ENCODE data around the gene MAMDC2.
"Not testable (repeated sequence)": the region's sequence is repeated elsewhere in the genome, so short reads cannot be mapped to it uniquely, and the experiment has no call there.

The MAMDC2 gene

DNA sequence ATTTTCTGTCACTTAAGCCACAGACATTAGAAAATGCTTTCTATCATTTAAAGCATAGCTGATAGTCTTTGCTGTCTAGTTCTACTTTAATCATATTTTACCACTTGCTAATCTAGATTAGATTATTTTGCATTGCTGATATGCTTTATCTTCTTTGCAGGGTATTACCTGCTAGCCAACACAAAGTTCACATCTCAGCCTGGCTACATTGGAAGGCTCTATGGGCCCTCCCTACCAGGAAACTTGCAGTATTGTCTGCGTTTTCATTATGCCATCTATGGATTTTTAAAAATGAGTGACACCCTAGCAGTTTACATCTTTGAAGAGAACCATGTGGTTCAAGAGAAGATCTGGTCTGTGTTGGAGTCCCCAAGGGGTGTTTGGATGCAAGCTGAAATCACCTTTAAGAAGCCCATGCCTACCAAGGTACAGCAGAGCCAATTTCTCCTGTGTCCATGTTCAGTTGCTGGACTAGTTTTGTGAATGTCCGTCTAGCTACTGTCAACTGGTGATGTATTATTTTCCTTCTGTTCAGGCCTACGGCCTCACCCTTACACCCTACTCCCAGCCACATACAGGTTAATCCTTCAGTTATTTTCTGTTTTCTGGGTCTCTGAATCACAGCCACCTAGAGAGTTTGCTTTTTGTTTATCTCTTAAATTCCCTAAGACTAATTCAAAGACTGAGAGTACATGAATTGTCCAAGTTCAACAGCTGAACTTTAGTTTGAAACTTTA, 99.9 kb downstream of the MAMDC2 start:
- DNase-seq = no peak

DNA sequence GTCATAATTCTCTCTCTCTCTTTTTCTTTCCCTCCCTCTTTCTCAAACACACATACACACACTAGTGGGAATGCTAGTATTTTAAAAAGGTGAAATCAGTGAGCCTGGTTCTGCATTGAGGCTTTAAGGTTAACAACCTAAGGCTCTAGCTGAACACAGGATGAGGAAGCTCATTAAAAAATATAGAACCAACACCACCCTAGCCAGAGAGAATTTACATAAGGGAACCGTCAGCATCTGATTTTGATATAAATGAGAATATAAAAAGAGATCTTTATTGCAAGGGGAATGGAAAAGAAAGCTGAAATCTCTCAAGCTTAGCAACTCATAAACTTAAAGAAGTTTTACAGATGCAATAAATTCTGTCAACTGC, 100.5 kb downstream of the MAMDC2 start:
- DNase-seq = no peak

DNA sequence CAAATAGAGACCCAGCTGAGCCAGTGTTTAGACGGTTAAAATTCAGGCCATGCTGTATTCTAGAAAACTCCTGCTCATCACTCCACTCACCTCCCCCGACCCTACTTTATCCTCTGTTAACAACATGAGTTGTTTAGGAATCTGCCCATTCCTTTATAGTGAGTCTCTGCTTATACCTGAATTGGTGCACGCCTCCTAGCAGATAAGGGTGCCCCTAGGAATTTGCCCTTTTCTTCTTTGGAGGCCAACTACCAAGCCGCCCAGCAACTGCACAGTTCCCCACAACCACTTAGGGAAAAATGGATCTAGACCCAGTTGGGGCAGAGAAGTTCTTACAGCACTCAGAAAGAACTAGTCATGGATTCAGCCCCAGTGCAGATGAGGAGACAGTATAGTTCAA, 102.3 kb downstream of the MAMDC2 start:
- DNase-seq = no peak

DNA sequence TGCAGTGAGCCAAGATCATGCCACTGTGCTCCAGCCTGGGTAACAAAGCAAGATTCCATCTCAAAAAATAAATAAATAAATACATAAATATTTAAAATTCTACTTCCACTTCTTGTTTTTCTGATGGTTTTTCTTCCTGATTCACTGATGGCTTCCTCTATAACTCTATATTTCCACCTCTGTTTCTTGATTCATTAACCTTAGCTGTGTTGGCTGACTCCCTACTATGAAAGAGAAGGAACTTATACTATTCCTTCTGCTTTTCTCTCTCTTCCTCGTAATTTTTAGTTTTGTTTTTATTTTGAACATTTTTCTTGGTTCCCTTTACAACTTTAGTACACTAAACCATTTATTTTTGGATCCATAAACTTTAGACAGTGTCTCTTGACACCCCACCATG, 103.5 kb downstream of the MAMDC2 start:
- peak in 2 of 3 donors; percentile 21 to 26 for DNase-seq

DNA sequence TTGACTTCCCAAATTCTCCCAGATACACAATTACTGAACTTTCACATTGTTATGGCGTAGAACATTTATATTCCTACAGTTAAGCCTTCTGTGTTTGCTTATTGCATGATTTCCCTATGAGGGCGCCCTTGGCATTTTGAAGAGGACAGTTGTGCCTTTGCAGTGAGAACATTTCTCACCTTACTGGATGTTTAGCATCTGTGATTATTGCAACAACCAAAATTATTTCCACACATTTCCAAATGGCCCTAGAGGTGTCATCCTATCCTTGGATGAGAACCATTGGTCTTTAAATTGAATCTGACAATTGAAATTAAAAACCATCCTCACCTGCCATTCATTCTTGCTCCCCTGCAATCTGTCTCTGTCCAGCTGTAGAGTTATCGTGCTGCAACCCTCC, 104.0 kb downstream of the MAMDC2 start:
- DNase-seq = no peak

DNA sequence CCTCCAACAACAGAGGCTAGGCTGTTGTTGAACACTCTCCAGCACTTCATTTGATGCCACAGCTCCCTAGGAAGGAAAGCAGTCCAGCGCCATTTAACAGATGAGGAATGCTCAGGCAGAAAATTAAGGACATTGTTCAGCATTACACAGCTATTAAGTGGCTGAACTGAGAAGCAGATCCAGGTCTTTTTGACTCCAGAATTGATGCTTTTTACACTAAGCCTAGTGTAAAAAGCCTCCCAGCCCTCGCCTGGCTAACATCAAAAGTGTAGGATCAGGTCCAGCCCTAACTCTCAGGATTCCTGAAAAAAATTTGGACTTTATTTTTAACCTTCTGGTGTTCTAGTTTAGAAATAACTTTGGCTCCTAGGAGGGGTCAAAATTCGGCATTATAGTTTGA, 108.7 kb downstream of the MAMDC2 start:
- DNase-seq = no peak

DNA sequence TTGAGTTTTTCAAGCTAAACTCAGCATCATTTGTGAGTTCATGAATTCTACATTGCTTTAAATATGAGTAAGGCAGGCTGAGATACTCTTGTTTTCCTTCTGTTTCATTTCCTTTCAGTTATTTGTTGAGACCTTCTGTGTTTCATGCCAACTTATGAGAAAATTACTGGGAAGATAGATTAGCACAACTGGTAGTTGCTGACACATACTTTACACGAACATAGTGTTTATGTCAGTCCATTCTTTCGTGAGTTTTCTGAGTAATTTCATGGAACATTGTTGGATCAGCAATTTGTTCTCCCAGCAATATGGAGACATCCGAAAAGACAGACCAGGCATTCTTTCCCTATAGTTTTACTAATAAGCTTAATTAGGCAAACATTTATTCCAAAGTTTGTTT, 113.1 kb downstream of the MAMDC2 start:
- DNase-seq = no peak

DNA sequence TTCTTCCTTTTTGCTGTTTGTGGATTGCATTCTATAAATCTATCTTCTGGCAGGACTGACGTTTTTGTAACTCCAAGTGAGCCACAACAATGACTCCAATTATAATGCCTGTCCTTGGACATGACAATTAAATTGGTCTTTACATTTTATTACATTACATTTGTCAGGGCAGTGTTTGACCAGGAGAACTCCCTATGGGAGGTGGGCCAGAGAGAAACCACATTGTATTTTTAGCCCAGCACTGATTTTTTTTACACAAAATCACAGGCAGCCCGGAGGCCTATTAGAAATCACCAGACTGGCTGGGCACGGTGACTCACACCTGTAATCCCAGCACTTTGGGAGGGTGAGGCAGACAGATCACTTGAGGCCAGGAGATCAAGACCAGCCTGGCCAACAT, 116.0 kb downstream of the MAMDC2 start:
- no peak for DNase-seq

DNA sequence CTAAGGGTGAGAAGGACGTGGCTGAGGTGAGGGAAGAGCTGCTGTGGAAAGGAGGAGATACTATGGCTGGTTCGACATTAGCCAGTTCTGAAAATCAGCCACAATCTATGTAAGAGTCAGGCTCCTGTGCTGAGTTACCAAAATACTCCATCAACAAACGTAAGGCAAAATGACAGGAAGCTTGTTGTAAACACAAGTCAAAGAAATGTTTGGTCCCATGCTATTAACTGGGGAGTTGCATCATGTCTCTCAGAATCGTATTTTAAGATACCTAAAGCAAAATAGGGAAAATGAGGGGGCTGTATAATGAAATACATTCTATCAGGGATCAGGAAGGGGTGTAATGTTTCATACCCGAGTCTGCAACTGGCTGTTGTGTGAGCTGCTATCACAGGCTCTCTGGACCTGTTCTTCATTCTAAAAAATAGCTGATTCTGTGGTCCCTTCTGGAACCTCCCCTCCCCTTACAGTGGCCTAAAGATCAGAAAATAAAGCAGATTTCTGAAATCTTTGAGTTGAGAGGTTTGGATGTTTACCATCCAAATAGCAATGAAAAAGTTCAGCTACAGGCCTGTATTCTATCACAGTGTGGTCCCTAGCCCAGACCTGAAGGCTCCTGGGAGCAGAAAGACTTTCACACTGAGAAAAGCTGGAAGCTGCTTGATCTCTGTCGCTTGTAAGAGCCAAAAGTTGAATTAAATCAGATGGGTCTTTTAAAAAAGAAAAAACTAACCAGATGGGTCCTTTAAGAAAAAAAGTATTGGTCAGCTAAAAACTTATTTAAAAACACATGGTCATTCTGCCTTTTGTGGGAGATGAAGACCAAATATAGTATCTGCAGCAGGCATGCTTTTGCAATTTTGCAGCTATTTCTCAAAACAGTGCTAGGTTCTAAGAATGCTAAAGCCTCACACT, 117.3 kb downstream of the MAMDC2 start:
- no peak for DNase-seq

DNA sequence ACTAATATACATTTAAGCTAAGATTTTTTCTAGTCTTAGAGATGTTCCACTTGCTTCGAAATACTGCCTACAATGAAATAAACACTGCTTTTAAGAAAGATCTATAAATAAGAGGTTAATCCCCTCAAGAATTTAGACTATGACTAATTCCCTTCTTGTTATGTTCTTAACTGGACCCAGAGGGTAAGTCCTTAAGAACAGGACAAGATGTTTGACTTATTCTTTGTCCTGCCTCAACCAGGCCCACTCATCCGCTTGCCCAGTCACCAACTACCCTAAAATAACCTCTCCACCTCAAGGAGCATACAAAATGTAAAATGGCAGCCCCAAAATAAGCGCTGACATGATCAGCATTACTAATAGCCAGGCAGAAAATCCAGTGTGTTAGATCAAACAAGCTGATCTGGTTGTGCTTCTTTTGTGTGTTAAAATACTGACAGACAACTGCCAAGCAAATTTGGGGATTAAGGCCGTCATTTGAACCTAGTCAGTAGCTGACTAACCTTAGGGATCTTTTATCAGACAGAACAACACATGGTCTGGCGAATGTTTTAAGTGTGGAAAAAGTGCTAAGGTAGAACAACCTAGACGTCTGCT, 121.5 kb downstream of the MAMDC2 start:
- no peak for DNase-seq

DNA sequence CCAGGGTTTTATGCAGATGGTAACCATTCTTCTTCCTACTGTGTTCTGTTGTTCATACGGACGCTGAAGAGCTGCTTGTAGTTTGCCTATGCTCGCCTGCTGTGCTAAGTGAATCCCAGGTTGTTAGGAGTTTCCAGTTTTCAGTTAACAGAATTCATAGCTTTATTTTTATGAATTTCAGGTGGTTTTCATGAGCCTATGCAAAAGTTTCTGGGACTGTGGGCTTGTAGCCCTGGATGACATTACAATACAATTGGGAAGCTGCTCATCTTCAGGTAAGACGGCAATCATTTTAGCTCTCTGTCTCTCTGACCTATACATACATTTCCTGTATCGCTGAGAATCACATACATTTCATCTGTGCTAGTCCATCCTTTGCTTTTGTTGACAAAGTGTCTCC, 124.9 kb downstream of the MAMDC2 start:
- DNase-seq = no peak

DNA sequence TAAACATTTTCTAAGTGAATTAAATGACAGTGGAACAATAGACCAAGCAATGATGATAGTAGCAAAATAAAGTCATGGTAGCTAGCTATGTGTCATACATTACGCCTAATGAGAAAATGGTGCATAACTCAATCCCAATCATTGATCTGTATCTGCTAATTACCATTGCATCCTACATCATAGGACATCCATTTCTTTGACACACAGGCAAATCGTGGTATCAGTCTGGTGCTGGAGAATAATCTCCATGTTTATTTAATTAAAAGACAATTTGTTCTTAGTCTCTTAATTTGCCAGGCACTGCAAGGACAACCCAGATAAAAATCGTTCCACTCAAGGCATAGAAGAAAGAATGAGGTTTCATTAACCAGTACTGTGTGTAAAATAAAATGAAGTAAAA, 125.6 kb downstream of the MAMDC2 start:
- DNase-seq = no peak

DNA sequence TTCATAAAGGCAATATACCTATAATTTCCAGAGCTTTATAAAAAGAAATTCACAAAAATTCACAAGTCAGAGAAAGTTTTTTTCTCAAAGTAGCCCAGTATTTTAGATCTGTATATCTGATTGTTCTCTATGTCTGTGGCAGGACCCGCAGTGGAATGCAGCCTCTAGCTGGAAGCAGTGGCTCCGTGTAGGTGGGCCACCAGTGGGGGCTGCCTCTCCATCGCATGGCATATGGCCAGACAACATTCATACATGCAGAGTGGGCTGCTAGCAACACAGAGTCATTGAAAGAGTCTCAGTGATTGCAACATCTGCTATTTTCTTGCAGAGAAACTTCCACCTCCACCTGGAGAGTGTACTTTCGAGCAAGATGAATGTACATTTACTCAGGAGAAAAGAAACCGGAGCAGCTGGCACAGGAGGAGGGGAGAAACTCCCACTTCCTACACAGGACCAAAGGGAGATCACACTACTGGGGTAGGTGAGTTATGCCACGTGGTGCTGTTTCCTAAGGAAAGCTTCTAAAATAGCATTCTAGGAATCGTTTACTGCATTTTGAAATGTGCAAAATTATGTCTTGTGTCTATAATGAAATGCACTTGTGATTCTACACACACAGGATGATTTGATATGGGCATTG, 126.6 kb downstream of the MAMDC2 start:
- DNase-seq = no peak

DNA sequence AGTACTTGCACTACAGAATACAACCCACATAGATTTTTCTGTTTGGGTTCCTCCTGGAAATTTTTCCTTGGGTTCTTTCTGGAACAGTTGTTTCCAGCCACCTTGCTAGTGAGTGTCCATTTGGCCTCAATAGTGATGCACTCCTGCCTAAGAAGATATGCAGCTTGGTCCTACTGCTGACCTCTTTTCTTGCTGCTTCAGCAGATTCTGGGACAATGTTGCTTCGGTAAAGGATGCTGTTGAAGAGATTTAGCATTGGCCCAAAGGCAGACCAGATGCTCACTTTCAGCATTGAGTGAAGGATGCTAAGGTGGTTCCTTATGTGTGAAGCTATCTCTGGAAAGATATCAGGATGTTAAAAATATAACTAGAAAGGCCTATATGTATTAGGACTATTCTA, 128.9 kb downstream of the MAMDC2 start:
- no peak for DNase-seq

DNA sequence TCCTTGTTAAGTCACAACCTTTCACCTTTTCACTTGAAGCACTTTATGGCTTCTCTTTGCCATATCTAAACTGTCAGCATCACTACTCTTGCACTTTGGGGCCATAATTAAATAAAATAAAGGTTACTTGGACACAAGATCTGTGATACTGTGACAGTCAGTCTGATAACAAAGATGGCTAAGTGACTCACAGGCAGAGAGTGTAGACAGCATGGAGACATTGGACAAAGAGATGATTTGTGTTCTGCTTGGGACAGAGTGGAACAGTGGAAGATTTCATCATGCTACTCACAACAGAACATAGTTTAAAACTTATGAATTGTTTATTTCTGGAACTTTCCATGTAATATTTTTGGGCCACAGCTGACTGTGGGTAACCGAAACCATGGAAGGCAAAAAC, 133.5 kb downstream of the MAMDC2 start:
- no peak for DNase-seq

DNA sequence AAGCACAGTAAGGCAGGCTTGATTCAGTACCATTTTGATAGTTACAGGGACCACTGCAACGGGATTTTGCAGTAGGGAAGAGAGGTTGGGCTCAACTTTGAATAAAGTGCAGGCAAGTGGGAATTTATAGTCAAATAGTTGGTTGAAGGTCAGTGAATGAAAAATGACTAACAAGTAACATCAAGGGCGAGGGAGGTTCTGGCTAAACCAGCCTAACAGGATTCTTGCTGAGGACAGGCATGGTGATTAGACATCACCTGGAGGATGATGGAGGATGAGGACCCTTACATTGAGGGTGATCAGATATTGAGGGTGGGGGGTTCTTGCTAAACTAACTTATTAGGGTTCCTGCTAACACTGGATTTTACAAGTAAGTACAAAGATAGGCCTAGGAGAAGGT, 149.1 kb downstream of the MAMDC2 start:
- DNase-seq = no peak

DNA sequence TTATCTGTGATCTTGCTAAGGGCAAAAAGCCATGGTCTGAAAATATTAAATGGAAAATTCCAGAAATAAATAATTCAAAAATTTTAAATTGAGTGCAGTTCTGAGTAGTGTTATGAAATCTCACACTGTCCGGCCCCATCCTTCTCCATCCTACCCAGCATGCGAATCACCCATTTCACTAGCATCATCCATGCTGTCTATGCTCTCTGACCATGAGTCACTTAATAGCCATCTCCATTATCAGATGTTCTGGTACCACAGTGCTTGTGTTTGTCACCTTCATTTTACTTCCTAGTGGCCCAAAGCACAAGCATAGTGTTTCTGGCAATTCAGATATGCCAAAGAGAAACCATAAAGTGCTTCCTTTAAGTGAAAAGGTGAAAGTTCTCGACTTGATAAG, 151.8 kb downstream of the MAMDC2 start:
- DNase-seq = no peak

DNA sequence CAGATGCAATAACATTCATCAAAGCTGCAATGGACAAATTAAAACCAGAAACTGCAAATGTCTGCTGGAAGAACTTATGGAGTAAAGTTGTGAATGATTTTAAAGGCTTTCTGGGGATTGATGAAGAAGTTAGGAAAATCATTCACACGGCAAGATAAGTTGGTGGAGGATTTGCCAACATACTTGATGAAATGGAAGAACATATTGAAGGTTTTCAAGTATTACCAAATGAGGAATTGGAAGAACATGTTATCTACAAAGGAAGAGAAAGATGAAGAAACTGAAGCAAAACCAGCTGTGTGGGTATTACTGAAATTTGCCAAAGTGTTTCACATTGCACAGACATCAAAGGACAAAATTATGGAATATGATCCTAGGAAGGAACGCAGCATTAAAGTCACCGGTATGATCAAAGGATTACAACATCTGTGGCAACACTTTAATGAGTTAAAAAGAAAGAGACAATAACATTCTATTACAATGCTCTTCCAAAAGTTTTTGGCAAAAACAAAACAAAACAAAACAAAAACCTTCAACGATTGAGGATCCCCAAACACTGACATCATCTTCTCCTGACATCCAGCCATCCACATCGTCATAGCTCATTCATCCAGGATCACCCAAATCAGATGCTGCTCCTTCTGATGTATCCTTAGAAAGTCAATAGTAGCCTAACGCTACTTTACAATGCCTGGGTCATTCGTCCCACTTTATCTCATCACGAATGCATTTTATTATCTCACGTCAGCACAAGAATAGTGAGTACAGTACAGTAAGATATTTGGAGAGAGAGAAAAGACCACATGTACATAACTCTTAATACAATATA, 153.8 kb downstream of the MAMDC2 start:
- no peak for DNase-seq

DNA sequence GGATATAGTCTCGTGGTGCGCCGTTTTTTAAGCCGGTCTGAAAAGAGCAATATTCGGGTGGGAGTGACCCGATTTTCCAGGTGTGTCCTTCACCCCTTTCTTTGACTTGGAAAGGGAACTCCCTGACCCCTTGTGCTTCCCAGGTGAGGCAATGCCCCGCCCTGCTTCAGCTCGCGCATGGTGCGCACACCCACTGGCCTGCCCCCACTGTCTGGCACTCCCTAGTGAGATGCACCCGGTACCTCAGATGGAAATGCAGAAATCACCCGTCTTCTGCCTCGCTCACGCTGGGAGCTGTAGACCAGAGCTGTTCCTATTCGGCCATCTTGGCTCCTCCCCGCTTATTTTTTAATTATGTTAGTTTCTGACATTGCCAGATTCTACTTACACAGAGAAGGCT, 161.1 kb downstream of the MAMDC2 start:
- not testable (repeated sequence) for DNase-seq

DNA sequence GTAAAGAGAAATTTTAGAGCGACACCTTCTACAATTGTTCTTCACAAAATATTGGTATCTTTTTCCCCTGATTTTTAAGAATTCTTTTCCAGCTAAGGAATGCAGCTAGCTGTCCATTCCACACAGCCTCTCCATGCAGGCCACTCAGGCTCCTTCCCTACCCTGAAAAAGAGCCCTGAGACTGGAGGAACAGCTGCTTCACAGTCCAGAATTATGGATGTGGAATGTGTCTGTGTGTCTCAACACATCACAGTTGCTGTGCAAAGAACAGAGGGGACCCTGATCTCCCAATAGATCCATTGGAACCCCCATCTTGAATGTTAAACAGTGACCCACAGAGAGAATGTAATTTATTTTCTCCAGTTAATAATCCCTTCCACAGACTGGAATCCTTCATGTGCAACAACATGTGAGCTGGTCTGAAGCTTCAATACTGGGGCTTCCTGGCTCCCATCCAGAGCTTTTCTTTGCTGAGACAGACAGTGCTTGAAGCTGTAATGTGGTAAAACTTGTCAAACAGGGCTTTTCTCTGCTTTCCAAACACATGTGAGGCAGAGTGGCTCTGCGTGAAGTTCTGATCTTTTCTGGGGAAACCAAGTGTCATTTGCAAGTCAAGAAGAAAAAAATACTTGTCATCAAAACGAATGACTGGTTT, 161.8 kb downstream of the MAMDC2 start:
- DNase-seq = no peak

DNA sequence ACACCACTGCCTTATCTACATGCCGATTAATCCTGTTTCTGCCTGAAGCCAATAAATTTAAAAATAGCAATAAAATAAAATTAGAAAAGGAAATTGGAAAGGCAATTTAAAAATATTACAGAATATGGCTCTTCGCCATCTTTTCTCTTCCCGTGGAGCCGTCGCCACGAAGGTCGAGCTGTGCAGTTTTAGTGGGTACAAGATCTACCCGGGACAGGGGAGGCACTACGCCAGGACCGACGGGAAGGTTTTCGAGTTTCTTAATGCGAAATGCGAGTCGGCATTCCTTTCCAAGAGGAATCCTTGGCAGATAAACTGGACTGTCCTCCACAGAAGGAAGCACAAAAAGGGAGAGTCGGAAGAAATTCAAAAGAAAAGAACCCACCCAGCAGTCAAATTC, 173.4 kb downstream of the MAMDC2 start:
- DNase-seq = no peak

DNA sequence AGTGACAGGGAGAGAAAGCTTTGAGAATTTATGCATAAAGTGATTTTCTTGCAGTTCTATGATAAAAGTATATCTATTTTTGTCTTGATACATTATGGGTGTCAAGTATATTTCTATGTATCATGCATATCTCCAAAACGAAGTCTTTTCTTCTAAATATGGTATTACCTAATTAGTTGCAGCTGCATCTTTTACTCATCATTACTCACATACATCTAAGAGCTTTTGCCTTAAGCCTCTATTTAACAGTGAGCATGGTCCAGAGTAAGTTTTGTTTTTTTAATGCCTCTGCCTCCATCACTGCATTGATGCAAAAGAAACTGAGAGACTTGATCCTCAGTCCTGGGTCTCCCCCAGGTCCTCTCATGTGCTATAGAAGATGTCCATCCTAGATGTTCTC, 175.1 kb downstream of the MAMDC2 start:
- DNase-seq = no peak

Measured in suppressor macrophage treated with lipopolysaccharide for 1 hour (primary cell).